GM19238 (cell line): ENCODE results near the gene RPS14.

Source experiments
- DNase-seq: peaks from one replicate; pipeline ENCODE4 v3.0.0; 2011; ENCODE audit warnings: low spot score; ENCODE audit not compliant: insufficient read length

RPS14 gene

GRCh38 chr5:150401376-150402228 lies 47.9 kb downstream of the RPS14 start:
- DNase-seq: no peak

DNA sequence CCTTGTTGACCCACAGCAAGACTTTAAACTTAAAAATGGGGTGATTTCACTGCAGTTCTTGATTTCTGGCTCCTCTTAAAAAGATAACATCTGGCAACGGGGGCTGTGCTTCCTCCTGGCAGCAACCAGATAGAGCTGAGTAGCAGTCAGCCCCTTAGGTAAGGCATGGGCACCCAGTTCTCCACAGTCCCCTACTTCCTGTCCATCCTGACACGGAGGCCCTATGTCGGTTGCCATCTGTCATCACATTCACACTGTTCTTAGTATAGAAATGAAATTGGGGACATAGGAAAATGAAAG lies 48.5 kb downstream of the RPS14 start:
- no peak for DNase-seq

DNA sequence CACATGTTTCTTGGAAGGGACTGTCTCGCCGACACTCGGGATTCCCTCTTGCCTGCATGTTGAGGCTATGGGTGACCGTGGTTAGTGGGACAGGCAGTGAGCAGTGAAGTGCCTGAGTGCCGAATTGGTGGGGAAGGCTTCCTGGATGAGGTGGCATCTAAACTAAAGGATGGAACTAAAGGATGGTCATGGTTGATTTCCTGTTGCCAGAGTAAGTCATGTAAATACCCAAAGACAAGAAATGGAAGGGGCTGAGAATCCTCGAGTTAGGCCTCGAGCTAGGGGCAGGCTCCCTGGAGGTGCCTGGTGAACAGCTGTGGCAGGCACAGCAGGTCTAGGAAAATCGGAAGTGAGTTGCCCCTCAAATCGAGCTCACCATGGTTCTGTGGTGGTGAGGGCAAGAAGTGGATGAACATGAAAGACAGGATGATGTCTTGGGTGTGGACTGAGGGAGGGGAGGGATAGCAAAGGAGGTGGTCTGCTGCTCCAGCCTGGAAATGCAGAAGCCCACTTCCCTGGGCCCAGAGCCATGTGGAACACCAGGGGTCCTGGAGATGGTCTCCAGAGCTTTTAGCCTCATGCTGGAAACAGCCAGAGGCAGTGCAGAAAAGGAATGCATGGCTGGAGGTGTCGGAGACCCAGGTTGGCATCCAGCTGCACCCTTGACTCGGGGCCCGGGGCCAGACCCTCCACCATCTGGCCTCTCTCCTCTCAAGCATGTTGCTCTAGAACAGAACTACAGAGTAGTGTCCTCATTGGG lies 49.0 kb downstream of the RPS14 start:
- DNase-seq: no peak

DNA sequence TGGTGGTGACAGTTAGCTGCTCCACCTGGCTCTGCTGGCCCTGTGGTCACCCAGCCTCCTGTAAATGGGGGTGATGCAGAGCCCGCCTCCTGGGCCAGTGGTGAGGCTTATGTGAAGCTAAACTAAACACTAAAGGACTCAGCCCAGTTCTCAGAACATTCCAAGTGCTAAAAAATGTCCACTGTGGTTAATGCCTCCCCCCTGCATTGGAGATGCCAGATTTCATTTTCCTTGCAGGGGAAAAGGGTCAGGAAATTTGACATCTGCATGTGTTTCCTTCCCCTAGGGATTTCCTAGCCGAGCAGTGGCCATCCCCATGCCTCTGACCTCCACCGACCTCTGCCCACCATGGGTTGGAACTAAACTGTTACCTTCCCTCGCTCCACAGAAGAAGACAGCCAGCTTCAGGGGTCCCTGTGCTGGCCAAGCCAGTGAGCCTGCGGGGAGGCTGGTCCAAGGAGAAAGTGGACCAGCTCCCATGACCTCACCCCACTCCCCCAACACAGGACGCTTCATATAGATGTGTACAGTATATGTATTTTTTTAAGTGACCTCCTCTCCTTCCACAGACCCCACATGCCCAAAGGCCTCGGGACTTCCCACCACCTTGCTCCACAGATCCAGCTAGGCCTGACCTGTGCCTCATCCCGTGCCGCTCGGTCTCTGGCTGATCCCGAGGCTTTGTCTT lies 49.9 kb downstream of the RPS14 start:
- DNase-seq: no peak

DNA sequence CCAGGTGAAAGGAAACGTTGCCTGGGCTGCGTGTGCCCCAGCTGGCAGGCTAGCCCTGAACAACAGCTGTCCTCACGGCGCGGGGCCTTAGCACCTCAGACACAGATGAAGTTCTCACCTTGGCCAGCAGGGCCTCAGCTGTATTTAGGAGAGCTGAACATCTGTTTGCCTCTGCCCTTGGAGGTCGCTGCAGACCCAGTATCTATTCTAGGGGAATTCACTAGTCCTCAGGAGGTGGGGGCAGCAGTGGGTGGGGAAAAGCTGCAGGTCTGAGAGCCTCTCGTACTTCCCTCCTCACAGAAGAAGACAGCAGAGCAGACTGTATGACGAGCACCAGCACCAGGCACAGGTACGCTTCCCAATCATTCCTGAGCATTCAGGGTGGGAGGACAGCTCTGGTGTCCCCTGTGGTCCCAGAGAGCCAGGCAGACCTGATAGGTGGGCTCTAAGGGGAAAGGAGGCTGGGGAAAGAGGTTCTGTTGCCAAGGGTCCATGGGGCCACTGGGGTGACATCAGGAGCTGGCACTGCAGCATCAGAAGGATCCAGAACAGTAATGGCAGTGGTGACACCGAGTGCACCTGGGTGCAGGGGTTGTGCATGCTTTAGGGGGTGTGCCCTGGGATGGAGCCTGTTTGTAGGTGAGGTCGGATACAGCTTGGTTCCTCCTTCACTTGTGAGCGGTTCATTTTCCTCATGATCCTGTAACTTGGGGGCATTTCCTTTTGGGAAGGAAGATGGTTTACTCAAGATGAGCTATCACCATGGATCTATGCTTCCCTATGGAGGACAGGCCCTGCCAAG lies 50.6 kb downstream of the RPS14 start:
- DNase-seq: peak; percentile 71

DNA sequence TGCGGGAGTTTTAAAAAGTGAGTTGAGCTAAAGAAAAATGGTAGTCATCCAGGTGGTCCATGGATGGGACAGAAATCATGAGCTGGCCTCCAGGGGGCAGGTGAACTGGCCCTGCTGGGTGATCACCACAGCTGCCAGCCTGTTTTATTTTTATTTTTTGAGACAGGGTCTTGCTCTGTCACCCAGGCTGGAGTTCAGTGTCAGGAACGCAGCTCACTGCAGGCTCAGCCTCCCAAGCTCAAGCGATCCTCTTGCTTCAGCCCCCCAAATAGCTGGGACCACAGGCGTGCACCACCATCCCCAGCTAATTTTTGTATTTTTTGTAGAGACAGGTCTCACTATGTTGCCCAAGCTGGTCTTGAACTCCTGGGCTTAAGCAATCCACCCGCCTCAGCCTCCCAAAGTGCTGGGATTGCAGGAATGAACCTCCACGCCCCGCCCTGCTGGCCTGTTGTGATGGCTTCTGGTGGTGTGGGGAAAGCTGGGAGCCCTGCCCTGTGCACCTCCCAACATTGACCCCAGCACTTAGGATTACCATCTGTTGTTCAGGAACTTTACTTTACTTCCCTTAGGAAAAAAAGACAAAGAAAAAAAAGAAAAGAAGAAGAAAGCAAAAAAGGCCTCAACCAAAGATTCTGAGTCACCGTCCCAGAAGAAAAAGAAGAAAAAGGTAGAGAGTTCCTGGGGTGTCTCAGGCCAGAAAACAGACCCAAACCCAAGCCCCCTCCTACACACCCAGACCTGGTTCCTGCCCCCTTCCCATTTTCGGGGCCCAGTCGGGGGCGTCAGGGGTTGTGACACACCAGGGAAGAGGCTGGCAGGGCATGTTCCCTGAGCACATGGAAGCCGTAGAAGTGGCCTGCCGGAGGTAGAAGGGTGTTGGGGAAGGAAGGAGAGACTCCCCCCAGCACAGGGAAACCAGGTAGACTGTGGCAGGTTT lies 51.5 kb downstream of the RPS14 start:
- DNase-seq: no peak

GRCh38 chr5:150397146-150397781 lies 52.3 kb downstream of the RPS14 start:
- DNase-seq: no peak

DNA sequence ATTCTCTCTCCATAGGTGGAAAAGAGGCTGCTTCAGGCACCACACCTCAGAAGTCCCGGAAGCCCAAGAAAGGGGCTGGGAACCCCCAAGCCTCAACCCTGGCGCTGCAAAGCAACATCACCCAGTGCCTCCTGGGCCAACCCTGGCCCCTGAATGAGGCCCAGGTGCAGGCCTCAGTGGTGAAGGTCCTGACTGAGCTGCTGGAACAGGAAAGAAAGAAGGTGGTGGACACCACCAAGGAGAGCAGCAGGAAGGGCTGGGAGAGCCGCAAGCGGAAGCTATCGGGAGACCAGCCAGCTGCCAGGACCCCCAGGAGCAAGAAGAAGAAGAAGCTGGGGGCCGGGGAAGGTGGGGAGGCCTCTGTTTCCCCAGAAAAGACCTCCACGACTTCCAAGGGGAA lies 53.3 kb downstream of the RPS14 start:
- no peak for DNase-seq

DNA sequence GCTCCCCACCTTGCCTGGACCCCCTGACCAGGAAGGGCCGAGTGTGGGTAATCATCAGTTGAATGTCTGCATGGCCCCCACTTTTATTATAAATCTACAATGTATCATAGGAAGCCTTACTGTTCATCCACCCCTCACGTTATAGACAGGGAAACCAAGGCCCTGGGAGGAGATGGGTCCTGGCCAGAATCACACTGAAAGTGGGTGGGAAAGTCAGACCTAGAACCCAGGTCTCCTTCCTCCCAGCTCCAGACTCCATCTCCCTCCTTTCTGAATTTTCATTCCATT lies 53.9 kb downstream of the RPS14 start:
- DNase-seq: no peak

- DNase-seq: no peak
Measured at GRCh38 chr5:150394912-150395687, 54.4 kb downstream of the RPS14 start.

GRCh38 chr5:150394131-150394530 lies 55.4 kb downstream of the RPS14 start:
- DNase-seq: no peak

- no peak for DNase-seq
Measured at GRCh38 chr5:150393096-150393645, 56.4 kb downstream of the RPS14 start.

DNA sequence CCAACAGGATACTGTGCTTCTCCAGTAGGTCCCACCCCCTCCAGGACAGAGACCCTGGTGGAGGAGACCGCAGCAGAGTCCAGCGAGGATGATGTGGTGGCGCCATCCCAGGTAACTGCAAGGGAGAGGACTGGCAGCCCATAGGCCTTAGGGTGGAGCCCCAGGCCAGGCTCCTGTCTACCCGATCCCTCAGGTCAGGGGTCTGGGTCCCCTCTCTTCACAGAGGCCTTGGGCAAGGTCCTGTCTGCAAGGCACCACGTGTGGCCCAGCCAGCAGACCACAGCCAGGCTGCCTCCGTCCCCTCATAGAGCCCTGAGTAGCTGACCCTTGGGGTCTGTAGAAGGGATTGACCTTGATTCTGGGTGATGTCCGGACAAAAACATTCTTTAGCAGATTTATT lies 56.9 kb downstream of the RPS14 start:
- no peak for DNase-seq
